Retinal pigment epithelial cell (primary cell): ENCODE measurements around the gene FMNL2.

Experiments used
- DNase-seq: peaks from one replicate; pipeline ENCODE4 v3.0.0-alpha.2; 2010; ENCODE audit warnings: low read depth
- H3K4me3 ChIP-seq: 2 replicates; pipeline ENCODE4 v1.5.1; 2011; ENCODE audit warnings: mild to moderate bottlenecking, low read length, control low read depth, moderate library complexity
- CTCF ChIP-seq: conservative IDR thresholded peaks from 2 replicates; pipeline ENCODE4 v1.5.1; 2011; ENCODE audit warnings: low read depth, low read length, control low read depth, inconsistent platforms

The FMNL2 gene

GRCh38 chr2:152437276-152438108 is 102.5 kb downstream of the FMNL2 start:
- no peak for TF ChIP-seq CTCF
- no peak for DNase-seq
- H3K4me3 ChIP-seq = no peak overlapping the region

- DNase-seq = no peak
- H3K4me3 ChIP-seq = no peak overlapping the region
- no peak for TF ChIP-seq CTCF
Measured at GRCh38 chr2:152440049-152440448, 105.1 kb downstream of the FMNL2 start.

- no peak for TF ChIP-seq CTCF
- DNase-seq = no peak
- H3K4me3 ChIP-seq = no peak overlapping the region
Measured at GRCh38 chr2:152440460-152440859, 105.5 kb downstream of the FMNL2 start.

GRCh38 chr2:152441961-152442360 is 107.0 kb downstream of the FMNL2 start:
- no peak for TF ChIP-seq CTCF
- DNase-seq = no peak
- H3K4me3 ChIP-seq = no peak overlapping the region

GRCh38 chr2:152443771-152444170 is 108.8 kb downstream of the FMNL2 start:
- no peak overlapping the region for H3K4me3 ChIP-seq
- no peak for TF ChIP-seq CTCF
- no peak for DNase-seq

- TF ChIP-seq CTCF = no peak
- no peak for DNase-seq
- H3K4me3 ChIP-seq = no peak overlapping the region
Measured at GRCh38 chr2:152444448-152444847, 109.5 kb downstream of the FMNL2 start.

GRCh38 chr2:152445375-152445774 is 110.4 kb downstream of the FMNL2 start:
- no peak for DNase-seq
- TF ChIP-seq CTCF = no peak
- no peak overlapping the region for H3K4me3 ChIP-seq
